ENCODE measurements around the gene PMM2. TPM values are rescaled to one million over a fixed set of nuclear protein-coding genes. Genes with fewer than 3 reads are reported as not detected.

The PMM2 gene
- total RNA-seq, 1 experiment from 2014 or later = 35.2 TPM

DNA sequence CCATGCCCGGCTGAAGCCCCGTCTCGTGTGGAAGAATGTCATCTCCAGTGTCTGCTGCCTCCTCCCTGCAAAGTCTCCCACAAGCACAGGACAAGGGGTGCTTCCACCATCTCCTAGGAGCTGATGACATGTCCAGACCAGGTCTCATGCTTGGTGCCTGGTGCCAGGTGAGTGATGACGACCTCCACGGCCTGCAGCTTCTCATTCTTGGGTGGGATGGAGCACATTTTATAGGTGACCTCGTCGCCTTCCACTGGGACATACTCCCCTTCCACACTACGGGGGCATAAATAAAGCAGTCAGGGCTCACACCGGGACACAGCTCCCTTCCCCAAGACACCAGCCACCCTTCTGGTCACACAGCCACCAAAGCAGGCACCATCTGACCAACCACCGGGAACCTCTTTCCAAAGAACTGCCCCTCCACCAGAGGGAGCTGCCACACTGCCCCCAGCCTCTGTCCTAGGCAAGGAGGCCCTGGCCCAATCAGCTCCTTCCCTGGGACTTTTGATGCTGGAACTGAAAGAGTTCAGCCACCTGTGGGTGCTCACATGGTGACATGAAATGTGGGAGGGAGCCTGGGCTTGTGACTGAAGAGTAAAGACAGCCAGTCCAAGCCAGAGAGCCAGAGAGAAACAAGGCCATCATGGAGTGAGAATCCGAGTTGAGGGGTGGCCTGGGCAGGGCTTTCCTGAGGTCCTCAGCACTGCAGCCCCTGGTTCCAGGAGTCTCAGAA lies 57.6 kb downstream of the PMM2 start:
- CTCF ChIA-PET = no interaction called here
- POLR2A ChIA-PET (ENCODE audit: unreplicated experiment) = interaction anchor here (0.6 kb wide), 1 partner anchor 236 kb away, joined by 17 read pairs; the partner anchor contains the start of gene HAPSTR1

GRCh38 chr16:8855972-8856371 lies 58.3 kb downstream of the PMM2 start:
- 0 out of 2 replicates have a peak, but pooled peaks cover 4% of the 10 kb centered on the region for H3K79me2 ChIP-seq (ENCODE audit: low read length)
- BruUV-seq (replicated peaks) = no TSS peak
- no peak for ATAC-seq
- H3K4me2 ChIP-seq (ENCODE audit: low read length) = no peak overlapping the region
- intact Hi-C loops (cut with micrococcal nuclease) = no loop called here
- H3K36me3 ChIP-seq (ENCODE audit: low read depth, low read length) = 0 out of 2 replicates have a peak, but pooled peaks cover 4% of the 10 kb centered on the region
- H3K9ac ChIP-seq (ENCODE audit: low read length) = no peak overlapping the region
- CTCF ChIA-PET = no interaction called here
- H3K27ac ChIP-seq (ENCODE audit: low read length) = no peak overlapping the region
- no peak overlapping the region for H3K4me3 ChIP-seq (ENCODE audit: low read length)
- no peaks in the 10 kb centered on the region for H3K9me2 ChIP-seq (replicated peaks; ENCODE audit: low read length)
- H4K20me1 ChIP-seq (ENCODE audit: low read length) = no peaks in the 10 kb centered on the region
- no peaks in the 10 kb centered on the region for H3K9me3 ChIP-seq (ENCODE audit: low read length)
- H2AFZ ChIP-seq (ENCODE audit: low read length) = no peak overlapping the region
- H3K4me1 ChIP-seq (ENCODE audit: insufficient read depth, low read length) = 0 out of 2 replicates have a peak, but pooled peaks cover under 1% of the 10 kb centered on the region
- no peak for DNase-seq
- POLR2A ChIA-PET (ENCODE audit: unreplicated experiment) = no interaction called here
- TF ChIP-seq EZH2 (IDR thresholded peaks at IDR 0.05; ENCODE audit: low read length, unreplicated experiment) = no peak
- TF ChIP-seq, protein P1, sequence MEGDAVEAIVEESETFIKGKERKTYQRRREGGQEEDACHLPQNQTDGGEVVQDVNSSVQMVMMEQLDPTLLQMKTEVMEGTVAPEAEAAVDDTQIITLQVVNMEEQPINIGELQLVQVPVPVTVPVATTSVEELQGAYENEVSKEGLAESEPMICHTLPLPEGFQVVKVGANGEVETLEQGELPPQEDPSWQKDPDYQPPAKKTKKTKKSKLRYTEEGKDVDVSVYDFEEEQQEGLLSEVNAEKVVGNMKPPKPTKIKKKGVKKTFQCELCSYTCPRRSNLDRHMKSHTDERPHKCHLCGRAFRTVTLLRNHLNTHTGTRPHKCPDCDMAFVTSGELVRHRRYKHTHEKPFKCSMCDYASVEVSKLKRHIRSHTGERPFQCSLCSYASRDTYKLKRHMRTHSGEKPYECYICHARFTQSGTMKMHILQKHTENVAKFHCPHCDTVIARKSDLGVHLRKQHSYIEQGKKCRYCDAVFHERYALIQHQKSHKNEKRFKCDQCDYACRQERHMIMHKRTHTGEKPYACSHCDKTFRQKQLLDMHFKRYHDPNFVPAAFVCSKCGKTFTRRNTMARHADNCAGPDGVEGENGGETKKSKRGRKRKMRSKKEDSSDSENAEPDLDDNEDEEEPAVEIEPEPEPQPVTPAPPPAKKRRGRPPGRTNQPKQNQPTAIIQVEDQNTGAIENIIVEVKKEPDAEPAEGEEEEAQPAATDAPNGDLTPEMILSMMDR (conservative IDR thresholded peaks at IDR 0.05; ENCODE audit: low read depth, low read length) = no peak
- TF ChIP-seq EZH2phosphoT487 (IDR thresholded peaks at IDR 0.05; ENCODE audit: borderline replicate concordance, low read length) = no peak
- H3F3A ChIP-seq (ENCODE audit: low read length, unreplicated experiment) = no peaks in the 10 kb centered on the region
- no peaks in the 10 kb centered on the region for H3K27me3 ChIP-seq (ENCODE audit: low read length)

More for the DNA sequence above, 57.6 kb downstream of the PMM2 start:
- Histone ChIP-seq H3K4me2 (ENCODE audit: low read length) (no peak overlapping the region), H3K4me1 (ENCODE audit: insufficient read depth, low read length) (peaks cover 8% of the 10 kb centered on the region), H3K36me3 (ENCODE audit: low read depth, low read length) (peaks cover 4% of the 10 kb centered on the region; the same call in 1 of the 2 replicates), H3K4me3 (ENCODE audit: low read length) (no peak overlapping the region), H3K9me2 (replicated peaks; ENCODE audit: low read length) (no peaks in the 10 kb centered on the region), H2AFZ (ENCODE audit: low read length) (no peak overlapping the region), H3K27ac (ENCODE audit: low read length) (no peak overlapping the region), H3K9me3 (ENCODE audit: low read length) (no peaks in the 10 kb centered on the region), H3K9ac (ENCODE audit: low read length) (no peak overlapping the region), H3K79me2 (ENCODE audit: low read length) (0 out of 2 replicates have a peak, but pooled peaks cover 4% of the 10 kb centered on the region), H4K20me1 (ENCODE audit: low read length) (no peaks in the 10 kb centered on the region), H3K27me3 (ENCODE audit: low read length) (no peaks in the 10 kb centered on the region), H3F3A (ENCODE audit: low read length, unreplicated experiment) (peaks cover under 1% of the 10 kb centered on the region)
- no TSS peak for BruUV-seq (replicated peaks)
- no peak for TF ChIP-seq EZH2phosphoT487 (IDR thresholded peaks at IDR 0.05; ENCODE audit: borderline replicate concordance, low read length)
- TF ChIP-seq, protein P1 (conservative IDR thresholded peaks at IDR 0.05; ENCODE audit: low read depth, low read length) = peak; percentile 42; the same call in 1 of the 2 replicates
- DNase-seq = no peak
- no peak for ATAC-seq
- intact Hi-C loops (cut with micrococcal nuclease) = no loop called here
